Mononuclear cell (primary cell): ENCODE measurements around the gene PLCH2. TPM values are rescaled to one million over a fixed set of nuclear protein-coding genes. Genes with fewer than 3 reads are reported as not detected.

Source experiments
- H3K27me3 ChIP-seq: 2 replicates; pipeline ENCODE4 v1.6.0; 2011; ENCODE audit warnings: low read length, control low read depth; ENCODE audit not compliant: insufficient read depth
- H3K4me1 ChIP-seq: 2 replicates; pipeline ENCODE4 v1.5.1; 2011; ENCODE audit warnings: mild to moderate bottlenecking, low read length, control low read depth; ENCODE audit not compliant: insufficient read depth
- H3K4me3 ChIP-seq: 2 replicates; pipeline ENCODE4 v1.5.1; 2011; ENCODE audit warnings: mild to moderate bottlenecking, low read length, moderate library complexity
- H3K9me3 ChIP-seq: 2 replicates; pipeline ENCODE4 v1.5.1; 2011; ENCODE audit warnings: low read depth, mild to moderate bottlenecking, control low read depth, low read length
- total RNA-seq: library from RNA; depleted of rRNA; stranded (reverse); fragments of >200 nt; gene quantifications from one replicate; pipeline ENCODE4 v1.2.3, GENCODE V29; 2012

Gene PLCH2
- total RNA-seq, 1 donor = 4.7 TPM

DNA sequence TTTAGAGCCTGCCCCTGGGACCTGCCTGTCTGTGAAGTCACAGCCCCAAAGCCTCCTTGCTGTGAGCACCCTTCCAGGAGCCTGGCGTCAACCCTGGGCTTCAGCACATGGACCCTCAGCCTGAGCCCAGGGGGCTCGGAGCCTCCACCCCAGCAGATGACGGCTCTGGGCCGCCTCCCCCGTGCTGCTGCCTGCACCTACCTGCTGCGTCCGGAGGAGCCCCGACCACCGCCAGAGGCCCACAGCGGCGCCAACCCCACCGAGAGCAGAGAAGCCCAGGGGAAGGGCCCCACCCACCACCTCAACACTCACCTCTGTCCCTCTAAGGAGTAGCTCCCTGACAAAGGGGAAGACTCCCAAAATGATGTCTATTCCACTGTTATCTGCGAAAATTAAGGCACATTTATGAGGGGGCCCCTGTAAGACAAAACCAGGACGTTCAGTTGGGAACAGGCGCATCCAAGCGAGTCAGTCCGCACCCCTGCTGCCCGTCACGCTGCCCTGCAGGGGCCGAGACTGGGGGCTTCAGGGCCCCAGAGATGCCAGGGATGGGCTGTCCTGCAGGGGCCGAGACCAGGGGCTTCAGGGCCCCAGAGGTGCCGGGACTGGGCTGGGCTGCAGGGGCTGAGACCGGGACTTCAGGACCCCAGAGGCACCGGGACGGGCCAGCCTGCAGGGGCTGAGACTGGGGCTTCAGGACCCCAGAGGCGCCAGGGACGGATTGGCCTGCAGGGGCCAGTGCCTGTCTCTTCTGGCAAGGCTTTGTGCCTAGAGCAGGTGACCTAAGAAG is 34.5 kb downstream of the PLCH2 start:
- H3K4me1 ChIP-seq = no peaks in the 10 kb centered on the region
- no peaks in the 10 kb centered on the region for H3K9me3 ChIP-seq
- no peaks in the 10 kb centered on the region for H3K27me3 ChIP-seq
- no peak overlapping the region for H3K4me3 ChIP-seq

DNA sequence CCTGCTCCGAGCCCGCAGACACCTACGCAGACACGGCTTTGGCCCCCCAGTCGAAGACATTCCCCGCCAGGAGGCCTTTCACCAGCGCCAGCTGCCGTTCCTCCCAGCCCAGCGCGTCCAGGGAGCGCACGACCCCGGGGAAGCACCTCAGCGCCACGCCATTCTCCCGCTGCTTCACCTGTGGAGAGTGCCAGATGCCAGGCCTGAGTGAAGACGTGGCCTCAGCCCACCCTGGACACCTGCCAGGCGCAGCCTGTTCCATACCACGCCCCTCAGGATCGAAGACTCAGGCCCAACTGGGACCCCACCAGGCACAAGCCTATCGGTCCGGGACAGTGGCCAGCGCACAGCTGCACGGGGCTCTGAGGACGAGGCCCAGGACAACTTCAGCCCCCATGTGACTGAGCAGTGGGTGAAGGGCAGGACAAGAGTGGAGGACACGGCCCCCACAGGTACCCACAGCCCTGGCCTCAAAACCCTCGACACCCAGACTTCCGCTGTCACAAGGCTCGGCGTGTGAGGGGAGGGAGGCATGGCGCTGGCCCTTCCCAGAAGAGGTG is 36.9 kb downstream of the PLCH2 start:
- no peaks in the 10 kb centered on the region for H3K27me3 ChIP-seq
- H3K9me3 ChIP-seq = no peaks in the 10 kb centered on the region
- no peaks in the 10 kb centered on the region for H3K4me1 ChIP-seq
- H3K4me3 ChIP-seq = no peak overlapping the region

DNA sequence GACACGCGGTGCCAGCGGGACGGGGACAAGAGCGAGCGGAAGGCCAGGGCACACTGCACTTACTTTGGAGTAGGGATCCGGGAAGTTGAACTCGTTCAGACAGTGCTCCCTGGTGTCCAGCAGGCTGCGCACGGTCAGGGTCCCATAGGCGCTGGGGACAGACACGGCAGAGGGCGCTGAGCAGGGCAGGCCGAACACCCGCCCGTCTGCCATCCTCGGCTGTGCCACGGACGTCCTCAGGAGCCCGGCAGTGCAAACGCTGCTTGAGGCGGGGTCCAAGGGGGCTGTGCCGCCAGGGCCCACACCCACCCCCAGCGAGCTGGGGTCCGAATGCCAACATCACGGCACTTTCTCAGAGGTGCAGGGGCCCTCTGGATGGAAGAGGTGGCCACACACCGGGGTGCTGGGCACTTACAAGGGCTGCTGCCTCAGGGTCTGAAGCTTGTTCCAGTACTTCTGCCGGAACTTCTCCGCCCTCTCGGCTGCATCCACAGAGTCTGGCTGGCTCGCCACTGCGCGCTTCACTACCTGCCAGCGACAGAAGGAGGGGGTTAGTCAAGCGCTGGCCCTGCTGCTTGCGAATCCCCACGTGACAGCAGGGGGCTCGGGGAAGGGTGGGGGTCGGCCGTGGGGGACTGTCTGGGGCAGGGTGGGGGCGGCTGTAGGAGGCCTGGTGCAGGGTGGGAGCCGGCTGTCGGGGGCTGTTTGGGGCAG is 38.0 kb downstream of the PLCH2 start:
- H3K4me1 ChIP-seq = no peaks in the 10 kb centered on the region
- H3K4me3 ChIP-seq = no peak overlapping the region
- H3K27me3 ChIP-seq = no peaks in the 10 kb centered on the region
- no peaks in the 10 kb centered on the region for H3K9me3 ChIP-seq

DNA sequence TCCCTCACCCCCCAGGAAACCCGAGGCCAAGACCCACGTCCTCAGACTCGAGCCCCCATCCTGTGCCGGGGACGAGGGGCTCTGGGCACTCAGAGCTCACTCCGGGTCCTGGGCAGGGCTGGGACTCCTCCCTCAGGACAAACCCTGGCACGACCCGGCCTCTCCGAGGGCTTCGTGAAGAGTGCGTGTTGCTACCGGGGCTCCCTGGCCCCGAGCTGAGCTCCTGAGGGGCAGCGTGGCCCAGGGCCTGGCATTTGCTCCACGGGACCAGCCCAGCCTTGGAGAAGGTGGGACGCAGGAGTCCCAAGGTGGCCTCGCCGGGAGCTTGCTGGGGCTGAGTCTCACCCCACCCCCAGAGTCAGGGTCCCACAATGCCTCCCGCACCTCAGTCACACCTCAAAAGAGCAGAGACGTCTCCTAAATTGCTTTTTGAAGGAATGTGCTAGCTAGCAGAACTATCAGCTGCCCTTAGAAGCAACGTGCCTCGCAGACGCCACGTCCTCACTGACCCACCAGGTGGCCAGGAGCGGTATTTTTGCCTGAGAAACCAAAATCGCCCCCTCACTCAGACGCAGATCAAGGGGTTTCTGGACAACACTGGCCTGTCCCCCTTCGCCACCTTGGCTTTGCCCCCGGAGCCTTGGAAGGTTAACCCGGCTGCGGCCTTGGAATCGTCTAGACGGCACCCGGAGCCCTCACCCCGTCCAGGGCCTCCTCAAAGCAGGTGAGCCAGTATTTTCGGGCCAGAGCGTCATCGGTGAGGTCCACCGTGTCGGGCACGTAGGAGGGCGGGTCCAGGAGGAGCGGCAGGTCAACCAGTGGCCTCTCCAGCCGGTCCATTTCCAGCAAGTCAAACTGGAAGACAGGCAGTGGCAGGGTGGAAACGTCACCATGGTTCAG is 39.0 kb downstream of the PLCH2 start:
- Histone ChIP-seq H3K9me3 (no peaks in the 10 kb centered on the region), H3K4me3 (no peak overlapping the region), H3K27me3 (no peaks in the 10 kb centered on the region), H3K4me1 (no peaks in the 10 kb centered on the region)

DNA sequence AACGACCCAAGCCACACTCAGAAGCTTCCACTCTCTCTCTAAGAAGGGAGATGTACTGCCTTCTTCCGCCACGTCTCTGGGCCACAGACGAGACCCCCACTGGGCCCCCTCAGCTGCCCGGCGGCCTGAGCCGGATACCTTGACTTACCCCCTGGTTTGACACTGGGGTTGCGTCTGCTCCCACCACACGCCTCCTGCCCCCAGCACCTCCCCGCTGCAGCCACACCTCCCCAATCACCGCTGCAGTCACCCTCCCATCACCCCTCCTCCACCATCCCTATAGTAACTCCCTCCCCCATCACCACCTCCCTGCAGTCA is 39.6 kb downstream of the PLCH2 start:
- Histone ChIP-seq H3K27me3 (no peaks in the 10 kb centered on the region), H3K4me3 (no peak overlapping the region), H3K4me1 (no peaks in the 10 kb centered on the region), H3K9me3 (no peaks in the 10 kb centered on the region)

DNA sequence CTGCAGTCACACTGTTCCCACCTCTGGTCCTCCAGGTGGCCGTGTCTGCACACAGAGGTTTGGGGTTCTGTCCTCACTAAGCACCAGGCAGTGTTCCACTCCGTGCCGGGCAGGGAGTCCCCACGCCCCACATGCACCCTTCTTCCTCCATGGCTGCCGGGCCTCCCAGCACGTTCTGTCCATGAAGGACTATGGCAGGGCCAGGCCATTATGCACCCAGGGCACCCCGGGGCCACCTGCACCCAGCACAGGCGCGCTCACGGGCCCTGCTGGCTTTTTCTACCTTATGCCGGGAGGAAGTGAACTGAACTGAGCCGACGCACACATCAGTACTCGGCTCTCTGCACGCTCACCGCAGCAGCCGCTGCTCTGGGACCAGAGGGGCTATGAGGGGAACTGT is 40.0 kb downstream of the PLCH2 start:
- no peak overlapping the region for H3K4me3 ChIP-seq
- no peaks in the 10 kb centered on the region for H3K9me3 ChIP-seq
- no peaks in the 10 kb centered on the region for H3K4me1 ChIP-seq
- no peaks in the 10 kb centered on the region for H3K27me3 ChIP-seq

DNA sequence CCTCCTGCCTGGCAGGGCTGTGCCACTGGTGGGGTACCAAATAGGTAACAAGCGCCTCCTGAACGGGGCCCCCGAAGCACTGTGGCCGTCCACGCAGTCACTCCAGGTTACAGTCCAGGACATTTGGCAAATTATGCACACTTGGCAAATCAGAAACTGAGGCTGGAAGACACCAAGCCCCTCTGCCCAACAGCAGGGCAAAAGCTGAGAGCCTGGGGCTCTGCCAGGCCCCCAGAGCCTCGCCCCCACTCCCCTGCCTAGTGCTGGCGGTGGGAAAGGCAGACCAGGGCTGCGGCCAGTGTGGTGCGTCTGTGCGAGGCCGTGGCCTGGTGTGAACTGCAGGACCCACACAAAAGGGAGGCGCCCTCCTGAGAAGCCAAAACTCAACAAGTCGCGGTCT is 40.9 kb downstream of the PLCH2 start:
- H3K27me3 ChIP-seq = no peaks in the 10 kb centered on the region
- no peak overlapping the region for H3K4me3 ChIP-seq
- H3K9me3 ChIP-seq = no peaks in the 10 kb centered on the region
- no peaks in the 10 kb centered on the region for H3K4me1 ChIP-seq

DNA sequence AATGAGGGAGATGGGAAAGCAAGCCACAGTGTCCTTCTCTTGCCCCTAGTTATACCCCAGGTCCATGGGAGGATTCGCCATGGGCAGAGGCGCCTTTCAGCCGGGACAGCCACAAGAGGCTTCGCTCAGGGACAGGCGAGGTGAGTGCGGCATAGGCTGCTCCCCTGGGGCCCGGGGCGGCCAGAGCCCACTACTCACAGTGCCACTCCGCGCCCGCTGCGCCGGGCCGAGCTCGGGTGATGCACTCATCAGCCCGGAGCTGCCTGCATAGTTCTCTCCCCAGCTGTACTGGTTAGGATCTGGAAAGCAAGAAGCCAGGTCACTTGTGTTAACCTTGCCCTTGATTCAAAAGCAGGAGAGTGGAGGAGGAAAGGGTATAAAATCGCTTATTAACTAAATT is 41.9 kb downstream of the PLCH2 start:
- H3K4me3 ChIP-seq = no peak overlapping the region
- no peaks in the 10 kb centered on the region for H3K4me1 ChIP-seq
- H3K27me3 ChIP-seq = no peaks in the 10 kb centered on the region
- no peaks in the 10 kb centered on the region for H3K9me3 ChIP-seq

DNA sequence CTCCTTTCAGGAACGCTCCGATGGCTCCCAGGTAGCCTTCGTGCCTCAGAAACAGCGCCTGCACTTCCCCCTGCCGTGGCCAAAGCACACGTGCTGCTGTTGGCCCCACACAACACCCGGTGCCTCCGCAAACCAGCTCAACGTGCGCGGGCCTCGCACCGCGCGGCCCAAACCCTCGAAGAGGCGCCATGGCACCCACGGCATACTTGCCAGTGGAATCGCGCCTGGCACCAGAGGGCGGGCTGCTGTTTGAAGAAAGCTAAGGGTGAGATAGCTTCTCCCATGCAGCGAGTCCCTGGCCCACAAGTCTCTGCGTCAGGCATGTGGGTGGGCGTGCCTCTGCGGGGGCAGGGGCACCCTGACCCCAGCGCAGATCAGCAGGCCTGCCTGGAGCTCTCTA is 42.4 kb downstream of the PLCH2 start:
- Histone ChIP-seq H3K4me3 (no peak overlapping the region), H3K9me3 (no peaks in the 10 kb centered on the region), H3K4me1 (peaks cover 2% of the 10 kb centered on the region), H3K27me3 (no peaks in the 10 kb centered on the region)

DNA sequence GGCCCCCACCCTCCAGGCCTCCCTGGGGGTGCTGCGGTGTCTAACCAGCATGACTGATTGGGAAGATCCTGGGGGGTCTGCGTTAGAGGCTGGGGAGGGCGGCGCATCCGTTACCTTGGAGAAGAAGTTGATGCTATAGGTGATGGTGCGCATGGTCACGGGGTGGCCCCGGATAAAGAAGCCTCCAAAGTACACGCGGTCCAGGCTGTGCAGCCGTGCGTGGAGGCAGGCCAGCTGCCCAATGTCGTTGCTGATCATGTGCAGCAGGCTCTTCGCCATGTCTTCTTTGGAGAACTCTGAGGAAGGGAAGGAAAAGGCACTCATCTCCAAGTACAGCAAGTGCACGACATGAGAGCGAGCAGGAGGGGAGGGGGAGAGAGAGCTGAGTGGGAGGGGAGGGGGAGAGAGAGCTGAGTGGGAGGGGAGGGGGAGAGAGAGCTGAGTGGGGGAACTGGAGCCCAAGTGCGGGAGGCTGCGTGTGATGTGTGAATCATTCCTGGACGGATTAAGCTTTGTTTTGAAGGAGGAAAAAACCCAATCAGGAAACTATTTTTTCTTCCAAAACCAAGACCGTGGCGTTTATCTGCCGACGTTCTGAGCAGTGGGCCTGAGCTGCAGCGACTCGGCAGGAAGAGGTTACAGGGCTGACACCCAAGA is 43.1 kb downstream of the PLCH2 start:
- peaks cover 9% of the 10 kb centered on the region for H3K4me1 ChIP-seq
- H3K4me3 ChIP-seq = no peak overlapping the region
- no peaks in the 10 kb centered on the region for H3K9me3 ChIP-seq
- no peaks in the 10 kb centered on the region for H3K27me3 ChIP-seq

DNA sequence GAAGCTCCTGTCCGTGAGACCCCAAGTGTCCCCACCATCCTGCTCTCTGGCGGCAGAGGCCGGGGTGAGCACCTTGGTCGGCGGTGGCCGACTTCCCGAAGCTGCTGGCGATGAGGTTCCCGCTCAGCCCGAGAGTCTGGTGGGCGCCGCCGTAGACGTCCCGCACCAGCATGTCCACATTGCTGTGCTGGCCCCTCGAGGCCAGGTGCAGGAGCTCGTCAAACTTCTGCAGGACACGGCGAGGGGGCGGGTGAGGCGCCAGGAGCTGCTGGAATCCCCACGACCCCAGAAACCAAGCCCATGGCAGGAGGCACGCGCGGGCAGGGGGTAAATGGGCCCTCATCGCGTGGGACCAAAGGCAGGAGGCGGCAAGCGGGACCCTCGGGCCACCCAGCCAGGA is 43.6 kb downstream of the PLCH2 start:
- Histone ChIP-seq H3K27me3 (no peaks in the 10 kb centered on the region), H3K4me3 (no peak overlapping the region), H3K4me1 (peaks cover 14% of the 10 kb centered on the region), H3K9me3 (no peaks in the 10 kb centered on the region)

DNA sequence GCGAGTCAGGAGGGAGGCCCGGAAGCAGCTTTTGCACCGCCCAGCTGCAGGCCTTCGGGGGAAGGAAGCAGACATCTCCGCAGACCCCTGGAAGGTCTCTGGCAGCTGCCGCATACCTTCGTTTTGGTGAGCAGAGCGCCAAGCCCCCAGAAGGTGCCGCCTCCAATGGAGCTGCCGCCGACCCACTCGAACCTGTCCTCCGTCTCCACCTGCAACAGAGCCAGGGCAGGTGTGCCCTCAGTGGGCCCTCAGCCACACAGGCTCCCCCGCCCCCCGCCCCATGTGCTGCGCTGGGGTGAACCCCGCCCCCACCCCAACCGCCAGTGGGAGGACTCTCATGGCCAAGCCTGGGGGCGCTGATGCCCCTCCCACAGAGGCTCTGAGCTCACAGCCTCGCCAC is 44.1 kb downstream of the PLCH2 start:
- H3K9me3 ChIP-seq = no peaks in the 10 kb centered on the region
- no peak overlapping the region for H3K4me3 ChIP-seq
- peaks cover 19% of the 10 kb centered on the region for H3K4me1 ChIP-seq
- no peaks in the 10 kb centered on the region for H3K27me3 ChIP-seq

DNA sequence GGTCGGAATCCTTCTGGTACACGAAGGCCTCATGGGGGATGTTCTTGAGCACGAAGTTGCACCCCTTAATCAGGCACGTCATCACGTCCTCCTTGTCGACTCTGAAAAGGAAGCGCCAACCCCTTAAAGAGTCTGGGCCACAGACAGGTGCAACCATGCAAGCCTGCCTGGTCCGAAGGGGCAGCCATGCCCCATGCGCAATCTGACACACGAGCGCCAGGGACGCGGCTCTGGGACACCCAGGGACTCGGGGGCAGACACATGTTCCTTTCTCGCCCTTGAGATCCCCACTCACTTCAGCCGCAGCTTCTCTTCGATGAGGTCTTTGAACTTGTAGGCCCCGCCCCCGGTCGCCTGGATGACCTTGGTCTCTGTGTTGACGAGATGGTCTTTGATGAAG is 44.7 kb downstream of the PLCH2 start:
- no peaks in the 10 kb centered on the region for H3K9me3 ChIP-seq
- no peak overlapping the region for H3K4me3 ChIP-seq
- H3K27me3 ChIP-seq = no peaks in the 10 kb centered on the region
- H3K4me1 ChIP-seq = peaks cover 24% of the 10 kb centered on the region

DNA sequence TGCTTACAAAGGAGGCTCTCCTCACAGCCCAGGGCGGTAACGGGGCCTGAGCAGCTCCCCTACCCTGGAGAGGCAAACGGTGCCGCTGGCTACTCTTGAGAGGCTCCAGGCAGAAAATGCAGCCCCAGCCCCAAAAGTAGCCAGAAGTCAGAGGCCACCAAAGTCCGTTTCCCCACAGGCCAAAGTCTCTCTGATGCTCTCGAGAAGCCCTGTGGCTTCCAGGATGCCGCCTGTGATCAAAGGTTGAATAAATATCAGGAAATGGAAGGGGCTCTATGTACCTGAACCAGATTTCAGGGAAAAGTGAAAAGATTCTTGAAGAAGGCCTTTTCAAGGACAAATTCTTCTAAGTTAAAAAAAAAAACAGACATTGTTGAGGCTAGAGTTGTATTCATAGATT is 46.1 kb downstream of the PLCH2 start:
- Histone ChIP-seq H3K4me3 (no peak overlapping the region), H3K27me3 (no peaks in the 10 kb centered on the region), H3K9me3 (no peaks in the 10 kb centered on the region), H3K4me1 (peaks cover 31% of the 10 kb centered on the region)
